Neural cell (in vitro differentiated cells): ENCODE data around the gene CDC73. TPM values are rescaled to one million over a fixed set of nuclear protein-coding genes. Genes with fewer than 3 reads are reported as not detected.

Experiments
- H2AFZ ChIP-seq: fragments of 200-600, 300-800 bp; sonication (generic), shearing (Covaris generic); 2 replicates; pipeline ENCODE4 v1.6.0; 2014; ENCODE audit warnings: low read depth, mild to moderate bottlenecking, antibody characterized with exemption, low read length, moderate library complexity
- H3F3A ChIP-seq: fragments of 200-600 bp; shearing (Covaris generic); 2 replicates; pipeline ENCODE4 v1.6.1; 2016; ENCODE audit warnings: mild to moderate bottlenecking, moderate library complexity, mixed read lengths, antibody characterized with exemption, low read length; ENCODE audit not compliant: insufficient read depth, poor library complexity, severe bottlenecking
- H3K27ac ChIP-seq: fragments of 200-600, 300-800 bp; sonication (generic), shearing (Covaris generic); 2 replicates; pipeline ENCODE4 v1.5.1; 2014; ENCODE audit warnings: mild to moderate bottlenecking, low read length, moderate library complexity
- H3K27me3 ChIP-seq: fragments of 300-800, 200-600 bp; sonication (generic), shearing (Covaris generic); 2 replicates; pipeline ENCODE4 v1.6.0; 2014; ENCODE audit warnings: mild to moderate bottlenecking, low read depth, low read length, moderate library complexity; ENCODE audit not compliant: insufficient read depth
- H3K36me3 ChIP-seq: fragments of 300-800, 200-600 bp; sonication (generic), shearing (Covaris generic); 2 replicates; pipeline ENCODE4 v1.5.1; 2014; ENCODE audit warnings: mild to moderate bottlenecking, antibody characterized with exemption, low read length, moderate library complexity; ENCODE audit not compliant: insufficient read depth
- H3K4me2 ChIP-seq: fragments of 300-800, 200-600 bp; sonication (generic), shearing (Covaris generic); 2 replicates; pipeline ENCODE4 v1.6.0; 2014; ENCODE audit warnings: mild to moderate bottlenecking, low read length
- H3K4me3 ChIP-seq: fragments of 300-800, 200-600 bp; sonication (generic), shearing (Covaris generic); 2 replicates; pipeline ENCODE4 v1.5.1; 2014; ENCODE audit warnings: mild to moderate bottlenecking, low read length, moderate library complexity
- H3K79me2 ChIP-seq: fragments of 200-600 bp; shearing (Covaris generic); replicated peaks from 2 replicates; pipeline ENCODE4 v1.6.0; 2014; ENCODE audit warnings: mild to moderate bottlenecking, low read length, moderate library complexity; ENCODE audit not compliant: insufficient read depth
- H3K9ac ChIP-seq: fragments of 300-800, 200-600 bp; sonication (generic), shearing (Covaris generic); 2 replicates; pipeline ENCODE4 v1.6.1; 2016; ENCODE audit warnings: mild to moderate bottlenecking, low read length, mixed read lengths
- H3K9me2 ChIP-seq: fragments of 200-600 bp; shearing (Covaris generic); 2 replicates; pipeline ENCODE4 v1.6.1; 2016; ENCODE audit warnings: mild to moderate bottlenecking, low read length, mixed read lengths; ENCODE audit not compliant: insufficient read depth
- H3K9me3 ChIP-seq: fragments of 200-600, 300-800 bp; sonication (generic), shearing (Covaris generic); 2 replicates; pipeline ENCODE4 v1.6.1; 2016; ENCODE audit warnings: mild to moderate bottlenecking, mixed run types, low read length, moderate library complexity, mixed read lengths
- H4K20me1 ChIP-seq: fragments of 200-600 bp; shearing (Covaris generic); 2 replicates; pipeline ENCODE4 v1.6.1; 2016; ENCODE audit warnings: mild to moderate bottlenecking, mixed run types; ENCODE audit not compliant: insufficient read depth
- CTCF ChIP-seq: fragments of 450-650 bp; IDR thresholded peaks from 2 replicates; pipeline ENCODE4 v1.5.1; 2014; ENCODE audit warnings: antibody characterized with exemption, mild to moderate bottlenecking, moderate library complexity; ENCODE audit not compliant: poor library complexity, severe bottlenecking
- EP300 ChIP-seq: fragments of 450-650 bp; conservative IDR thresholded peaks from 2 replicates; pipeline ENCODE4 v1.6.1; 2014; ENCODE audit warnings: antibody characterized with exemption, mild to moderate bottlenecking, moderate library complexity; ENCODE audit not compliant: poor library complexity, severe bottlenecking
- EZH2 ChIP-seq: fragments of 200-600, 300-800 bp; shearing (Covaris generic), sonication (generic); IDR thresholded peaks from 2 replicates; pipeline ENCODE4 v1.6.1; 2014; ENCODE audit warnings: antibody characterized with exemption, low read length, borderline replicate concordance, mild to moderate bottlenecking; ENCODE audit not compliant: insufficient read depth, poor library complexity, severe bottlenecking
- MXI1 ChIP-seq: fragments of 450-650 bp; conservative IDR thresholded peaks from 2 replicates; pipeline ENCODE4 v1.6.1; 2014; ENCODE audit warnings: antibody characterized with exemption, mild to moderate bottlenecking; ENCODE audit not compliant: poor library complexity, severe bottlenecking
- POLR2AphosphoS5 ChIP-seq: IDR thresholded peaks from 2 replicates; pipeline ENCODE4 v1.6.1; 2012
- RAD21 ChIP-seq: fragments of 450-650 bp; conservative IDR thresholded peaks from 2 replicates; pipeline ENCODE4 v1.6.1; 2014; ENCODE audit warnings: antibody characterized with exemption, mild to moderate bottlenecking, moderate library complexity
- REST ChIP-seq: IDR thresholded peaks from 2 replicates; pipeline ENCODE4 v1.6.1; 2012; ENCODE audit warnings: borderline replicate concordance
- SMC3 ChIP-seq: fragments of 450-650 bp; conservative IDR thresholded peaks from 2 replicates; pipeline ENCODE4 v1.6.1; 2014; ENCODE audit warnings: antibody characterized with exemption, mild to moderate bottlenecking, moderate library complexity; ENCODE audit not compliant: poor library complexity
- TAF1 ChIP-seq: IDR thresholded peaks from 2 replicates; pipeline ENCODE4 v1.6.1; 2012; ENCODE audit warnings: low read depth
- polyA plus RNA-seq: library from polyadenylated mRNA; depleted of rRNA; stranded (reverse); fragments of >200 nt; gene quantifications from 2 replicates; pipeline ENCODE4 v1.2.3, GENCODE V29; 2014

The CDC73 gene
- polyA plus RNA-seq, 1 donor from 2014 or later, result 11.9 TPM

- Histone ChIP-seq H3K4me2 (no peak overlapping the region), H4K20me1 (no peaks in the 10 kb centered on the region), H3K79me2 (no peaks in the 10 kb centered on the region), H3K9me3 (no peaks in the 10 kb centered on the region), H3K9ac (no peak overlapping the region), H3K9me2 (no peaks in the 10 kb centered on the region), H3K36me3 (no peaks in the 10 kb centered on the region), H3K27ac (no peak overlapping the region), H2AFZ (no peak overlapping the region), H3F3A (no peaks in the 10 kb centered on the region), H3K27me3 (no peaks in the 10 kb centered on the region), H3K4me3 (no peak overlapping the region)
- TF ChIP-seq MXI1 (no peak), CTCF (no peak), REST (no peak), POLR2AphosphoS5 (no peak), RAD21 (no peak), SMC3 (no peak), EZH2 (no peak), TAF1 (no peak), EP300 (no peak)
Measured at GRCh38 chr1:193259636-193260035, 137.8 kb downstream of the CDC73 start.

- Histone ChIP-seq H2AFZ (no peak overlapping the region), H3K9me2 (no peaks in the 10 kb centered on the region), H3K36me3 (no peaks in the 10 kb centered on the region), H4K20me1 (no peaks in the 10 kb centered on the region), H3F3A (no peaks in the 10 kb centered on the region), H3K9me3 (no peaks in the 10 kb centered on the region), H3K27ac (no peak overlapping the region), H3K27me3 (no peaks in the 10 kb centered on the region), H3K4me3 (no peak overlapping the region), H3K9ac (no peak overlapping the region), H3K79me2 (no peaks in the 10 kb centered on the region), H3K4me2 (no peak overlapping the region)
- TF ChIP-seq SMC3 (no peak), REST (no peak), RAD21 (no peak), EZH2 (no peak), CTCF (no peak), MXI1 (no peak), EP300 (no peak), POLR2AphosphoS5 (no peak)
Measured at GRCh38 chr1:193260056-193260745, 138.4 kb downstream of the CDC73 start.
